ENCODE measurements around the gene RFX8.
"Not testable (repeated sequence)": the region's sequence is repeated elsewhere in the genome, so short reads cannot be mapped to it uniquely, and the experiment has no call there.

The RFX8 gene

GRCh38 chr2:101374821-101375561, 99.9 kb downstream of the RFX8 start:
- no peak for DNase-seq

- no peak for DNase-seq
Observed at GRCh38 chr2:101372792-101373191, 102.1 kb downstream of the RFX8 start.

DNA sequence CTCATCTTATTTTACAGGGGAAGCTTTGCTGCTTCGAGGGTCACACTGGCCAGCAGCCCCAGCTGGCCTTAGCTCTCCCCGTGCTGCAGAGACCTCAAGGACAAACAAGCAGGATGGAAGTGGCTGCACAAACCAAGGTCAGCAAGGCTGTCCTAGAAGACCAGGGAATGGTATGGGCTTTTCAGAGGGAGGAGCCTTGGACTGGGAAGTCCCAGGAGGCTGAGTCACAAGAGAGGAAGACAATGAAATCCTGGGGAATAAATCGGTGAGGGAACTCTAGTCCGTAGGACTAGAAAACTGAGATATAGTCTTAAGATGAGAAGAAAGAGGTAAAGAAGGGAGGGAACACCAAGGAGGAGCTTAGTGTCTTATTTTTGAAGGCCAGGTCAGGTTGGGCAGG, 103.3 kb downstream of the RFX8 start:
- DNase-seq, result no peak

GRCh38 chr2:101369100-101369499, 105.8 kb downstream of the RFX8 start:
- DNase-seq, result no peak

DNA sequence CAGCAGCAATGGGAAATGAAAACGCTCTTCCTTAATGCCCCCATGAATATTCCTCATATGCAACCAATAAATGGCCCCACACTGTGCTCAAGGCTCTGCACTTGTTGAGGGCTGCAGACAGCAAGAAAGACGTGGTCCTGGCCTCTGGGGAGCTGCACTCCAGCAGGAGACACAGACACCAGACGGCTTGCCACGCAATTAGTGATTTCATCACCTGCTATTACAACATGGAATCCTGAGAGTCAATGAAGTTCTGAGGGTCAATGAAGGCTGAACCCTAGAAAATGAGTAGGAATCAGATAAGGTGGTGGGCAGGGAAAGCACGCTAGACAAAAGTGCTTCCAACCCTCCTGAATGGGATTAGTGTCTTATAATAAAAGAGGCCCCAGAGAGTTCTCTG, 106.5 kb downstream of the RFX8 start:
- no peak for DNase-seq

DNA sequence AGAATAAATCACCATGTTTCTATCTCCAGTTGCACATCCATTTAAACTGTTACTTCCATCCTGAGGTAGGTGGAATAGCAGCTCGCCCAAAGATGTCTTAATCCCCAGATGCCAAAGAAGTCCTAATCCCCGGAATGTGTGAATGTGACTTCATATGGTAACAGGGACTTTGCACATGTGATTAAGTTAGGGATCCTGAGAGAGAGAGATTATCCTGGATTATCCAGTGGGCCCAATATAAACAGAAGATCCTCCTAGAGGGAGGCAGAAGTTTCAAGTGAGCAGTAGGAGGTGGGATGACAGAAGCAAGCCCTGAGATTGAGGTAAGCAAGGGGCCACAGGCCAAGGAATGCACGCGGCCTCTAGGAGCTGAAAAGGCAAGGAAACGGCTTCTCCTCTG, 107.4 kb downstream of the RFX8 start:
- DNase-seq, result no peak

GRCh38 chr2:101364878-101365277, 110.0 kb downstream of the RFX8 start:
- DNase-seq, result no peak

DNA sequence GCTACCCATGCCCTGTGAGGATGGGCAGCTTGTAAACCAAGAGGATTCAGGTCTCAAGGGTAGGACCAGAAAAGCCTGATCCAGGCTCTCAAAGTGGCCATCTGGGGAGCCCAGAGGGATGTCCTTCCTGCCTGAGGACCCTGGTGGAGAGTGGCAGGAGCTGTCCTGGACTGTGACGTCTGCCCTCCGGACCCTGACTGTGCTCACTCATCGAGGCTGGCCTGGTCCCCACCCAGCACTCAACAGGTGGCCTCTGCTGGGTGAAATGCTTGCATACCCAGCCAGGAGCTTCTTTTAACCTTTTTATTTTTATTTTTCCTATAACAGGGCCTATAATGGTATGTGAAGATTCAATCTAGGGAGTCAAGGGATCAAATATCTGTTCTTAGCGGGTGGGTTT, 112.1 kb downstream of the RFX8 start:
- DNase-seq, result no peak

DNA sequence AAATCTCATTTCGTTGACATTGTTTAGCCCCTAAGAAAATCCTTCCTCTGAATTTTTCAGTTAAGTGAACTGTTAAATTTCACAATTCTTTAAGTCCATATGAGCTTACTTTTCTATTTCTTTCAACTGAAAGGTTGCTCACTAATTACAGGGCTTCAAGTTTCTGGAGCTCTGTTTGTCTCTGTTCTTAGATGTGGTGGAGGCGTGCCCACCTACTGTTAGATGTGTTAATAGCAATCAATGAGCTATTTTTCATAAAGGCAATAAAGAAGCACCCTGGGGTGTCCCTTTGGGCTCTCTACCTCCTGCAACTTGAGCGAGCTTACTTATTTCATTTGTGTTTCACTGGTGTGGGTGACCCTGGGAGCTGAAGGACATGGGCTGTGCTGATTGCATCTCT, 112.6 kb downstream of the RFX8 start:
- DNase-seq, result no peak

GRCh38 chr2:101361522-101361921, 113.4 kb downstream of the RFX8 start:
- DNase-seq, result no peak

- DNase-seq, result no peak
Observed at GRCh38 chr2:101361121-101361520, 113.8 kb downstream of the RFX8 start.

DNA sequence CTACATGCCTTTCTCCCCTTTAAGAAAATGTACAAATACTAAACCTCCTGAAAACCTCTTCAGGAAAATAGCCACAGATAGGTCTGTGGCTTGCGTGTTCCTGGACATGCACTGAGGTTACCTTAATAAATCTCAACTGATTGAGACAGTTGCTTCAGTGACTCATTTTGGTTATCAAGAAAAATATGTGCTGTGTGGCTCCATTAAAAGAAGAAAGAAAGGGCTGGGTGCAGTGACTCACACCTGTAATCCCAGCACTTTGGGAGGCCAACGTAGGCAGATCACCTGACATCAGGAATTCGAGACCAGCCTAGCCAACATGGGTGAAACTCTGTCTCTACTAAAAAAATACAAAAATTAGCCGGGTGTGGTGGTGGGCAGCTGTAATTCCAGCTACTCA, 114.7 kb downstream of the RFX8 start:
- DNase-seq, result no peak

GRCh38 chr2:101359410-101359954, 115.4 kb downstream of the RFX8 start:
- DNase-seq, result no peak

DNA sequence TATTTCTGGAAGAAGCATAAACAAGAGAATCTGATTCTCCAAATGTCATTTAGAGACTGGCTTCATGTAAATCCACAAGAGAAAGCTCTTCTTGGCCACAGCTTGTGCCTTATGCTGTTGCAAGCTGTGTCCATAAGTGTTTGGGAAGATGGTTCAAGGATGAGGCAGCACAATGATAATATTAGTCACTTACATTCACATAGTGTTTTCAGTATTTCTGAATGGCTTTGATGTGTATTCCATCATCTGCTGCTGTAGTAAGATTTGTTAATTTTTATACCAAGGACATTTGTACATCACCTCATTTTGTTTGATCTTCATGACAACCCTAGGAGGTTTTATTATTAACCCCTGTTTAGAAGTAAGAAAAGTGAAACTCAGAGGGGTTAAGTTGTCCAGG, 117.5 kb downstream of the RFX8 start:
- no peak for DNase-seq

GRCh38 chr2:101356521-101356920, 118.4 kb downstream of the RFX8 start:
- DNase-seq, result no peak

- no peak for DNase-seq
Observed at GRCh38 chr2:101356055-101356454, 118.9 kb downstream of the RFX8 start.

DNA sequence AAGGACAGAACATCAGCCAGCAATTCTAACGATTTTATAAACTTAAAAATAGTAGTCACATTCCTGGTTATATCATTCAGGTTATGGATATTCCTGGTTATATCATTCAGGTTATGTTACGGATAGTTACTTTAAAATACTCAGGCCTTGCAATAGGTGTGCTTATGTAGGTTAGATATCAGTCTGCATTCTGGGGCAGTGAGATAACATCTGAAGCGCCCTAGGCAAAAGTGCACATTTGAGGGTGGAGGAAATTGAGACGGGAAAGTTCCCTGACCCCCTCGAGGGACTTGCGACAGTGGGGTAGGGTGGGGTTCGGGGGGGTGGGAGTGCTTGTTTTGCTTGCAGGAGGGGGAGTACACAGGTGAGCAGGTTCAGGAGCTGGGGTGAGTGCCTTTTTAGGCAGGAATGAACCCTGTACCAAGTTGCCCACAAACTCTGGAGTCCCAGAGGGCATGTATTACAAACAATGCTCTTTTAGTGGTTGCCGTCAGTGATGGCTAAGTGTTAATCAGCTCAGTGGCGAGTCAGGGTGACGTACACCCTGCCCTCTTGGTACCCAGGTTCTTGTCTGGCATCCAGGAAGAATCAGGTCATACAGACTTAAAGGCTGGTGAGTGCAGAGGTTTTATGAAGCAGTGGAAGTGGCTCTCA, 119.4 kb downstream of the RFX8 start:
- no peak for DNase-seq

DNA sequence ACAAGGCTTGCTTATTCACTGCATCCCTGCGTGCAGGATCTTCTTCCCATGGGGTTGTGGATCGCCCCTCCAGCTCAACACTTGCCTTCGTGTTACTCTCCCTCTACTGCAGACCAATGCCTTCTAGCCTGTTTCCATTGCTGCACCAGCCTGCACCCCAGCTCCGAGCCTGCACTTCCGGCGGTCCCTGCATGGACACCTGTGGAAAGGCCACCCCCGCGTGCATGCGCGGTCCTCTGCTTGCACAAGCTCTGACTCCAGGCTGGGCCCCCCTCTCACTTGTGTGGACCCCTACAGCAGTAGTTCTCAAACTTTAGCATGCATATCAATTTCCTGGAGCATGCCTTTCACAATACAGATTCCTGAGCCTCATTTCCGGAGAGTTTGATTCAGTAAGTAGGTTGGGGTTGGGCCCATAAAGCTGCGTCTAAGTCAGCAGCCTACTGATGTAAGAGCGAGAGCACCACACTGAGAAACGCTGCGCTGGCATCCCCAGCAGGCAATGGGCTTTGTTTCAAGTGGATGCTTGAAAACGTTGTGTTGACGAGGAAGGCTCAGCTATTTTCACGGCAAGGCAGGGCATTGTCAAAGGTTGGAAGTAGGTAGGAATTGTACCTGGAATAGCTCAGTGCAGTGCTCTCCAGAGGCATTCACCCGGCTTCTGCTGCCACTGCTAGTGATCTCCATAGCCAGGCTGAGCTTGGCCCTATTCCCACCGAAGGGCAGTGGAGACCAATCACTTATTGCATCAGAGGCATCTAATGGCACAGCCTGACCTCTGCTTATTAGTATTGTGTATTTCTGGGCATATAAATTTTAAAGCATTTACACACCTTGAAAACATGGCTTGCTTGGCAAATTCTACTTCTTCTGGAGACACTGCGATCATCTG, 120.2 kb downstream of the RFX8 start:
- DNase-seq, result no peak

DNA sequence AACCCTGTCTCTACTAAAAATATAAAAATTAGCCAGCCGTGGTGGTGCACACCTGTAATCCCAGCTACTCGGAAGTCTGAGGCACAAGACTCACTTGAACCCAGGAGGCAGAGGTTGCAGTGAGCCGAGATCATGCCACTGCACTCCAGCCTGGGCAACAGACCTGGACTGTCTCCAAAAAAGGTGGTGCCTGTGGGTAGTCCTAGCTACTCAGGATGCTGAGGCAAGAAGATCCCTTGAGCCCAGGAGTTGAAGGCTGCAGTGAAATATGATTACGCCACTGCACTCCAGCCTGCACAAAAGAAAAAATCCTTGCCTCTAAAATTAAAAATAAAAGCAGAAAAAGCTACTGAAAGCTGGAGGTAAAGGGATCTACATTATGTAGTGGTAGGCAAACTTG, 122.3 kb downstream of the RFX8 start:
- DNase-seq, result not testable (repeated sequence)

DNA sequence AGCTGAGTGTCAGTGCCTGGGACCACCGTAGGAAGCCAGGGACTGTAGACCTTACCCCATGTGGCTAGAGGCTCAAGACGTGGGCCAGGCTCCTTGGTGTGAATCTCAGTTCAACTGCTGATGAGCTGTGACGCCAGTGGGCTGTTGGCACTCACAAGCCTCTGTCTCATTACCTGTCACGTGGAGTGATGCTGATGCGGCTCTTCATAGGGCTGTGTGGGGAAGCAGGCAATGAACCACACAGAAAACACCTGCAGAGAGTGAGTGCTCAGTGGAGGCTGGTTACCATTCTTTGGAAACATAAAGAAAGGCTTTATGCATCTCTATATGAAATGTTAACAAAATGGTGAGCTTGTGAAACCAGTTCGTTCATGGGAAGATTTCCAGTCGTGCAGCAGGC, 123.7 kb downstream of the RFX8 start:
- DNase-seq, result no peak

GRCh38 chr2:101349893-101350662, 124.8 kb downstream of the RFX8 start:
- DNase-seq, result no peak

GRCh38 chr2:101348883-101349282, 126.0 kb downstream of the RFX8 start:
- no peak for DNase-seq
